GM23338 (cell line): Measurements from ENCODE around the gene ADORA2A.

Source experiments
- CTCF ChIP-seq, 2 experiments: fragments of 200-600 bp in 1 of 2; sonication (generic) in 1 of 2; conservative IDR thresholded peaks; 2 replicates each; pipeline versions ENCODE4 v1.5.1 to v1.6.1; 2016 to 2017; ENCODE audit warnings: antibody characterized with exemption in 2 of 2, low read depth in 2 of 2, mild to moderate bottlenecking in 2 of 2, moderate library complexity in 1 of 2
- REST ChIP-seq: IDR thresholded peaks from one replicate; pipeline ENCODE4 v1.6.1; 2018; ENCODE audit warnings: antibody characterized with exemption; ENCODE audit not compliant: unreplicated experiment

- no peak for TF ChIP-seq REST
- TF ChIP-seq CTCF (conservative IDR thresholded peaks at IDR 0.05; ENCODE audit: low read depth in 2 of 2), result no peak
Measured at GRCh38 chr22:24474221-24474620, 46.8 kb downstream of the ADORA2A start.
